Mesenteric fat pad (tissue), 1 donor: ENCODE data around the gene ADGRG1. TPM values are rescaled to one million over a fixed set of nuclear protein-coding genes. Genes with fewer than 3 reads are reported as not detected.

ENCODE experiments used
- DNase-seq: peaks from one replicate; pipeline ENCODE4 v3.0.0-alpha.2; 2020; ENCODE audit warnings: low spot score
- long read RNA-seq: library from polyadenylated mRNA; unstranded; transcript quantifications from one replicate; pipeline ENCODE4 v2.0.0, GENCODE V29; 2020
- total RNA-seq: library from RNA; stranded (reverse); fragmentation: NEBNext Ultra II Directional; extraction: Animal tissue kit (Norgen Biotek cat#: 25700); gene quantifications from one replicate; pipeline ENCODE4 v1.2.1, GENCODE V29; 2021
- donor health status: DM: yes; HTN: yes; CAD: no.

Gene ADGRG1
- total RNA-seq = 96.3 TPM
- long read RNA-seq, full-length matches to known transcripts = 8 of 163 reads
- long read RNA-seq, partial matches to known transcripts = 146 of 163 reads
- long read RNA-seq, other reads (novel, unspliced or antisense) = 9 of 163 reads

GRCh38 chr16:57628008-57628781, at the start of gene ADGRG1:
TSS of gene ADGRG1 (plus strand) at chr16:57628630. CDS start at chr16:57650288, 21,658 bp downstream.
- DNase-seq = no peak

- DNase-seq = peak; percentile 47
Observed at GRCh38 chr16:57579361-57579665, 49.1 kb upstream of the ADGRG1 start.

GRCh38 chr16:57585051-57585687, 43.3 kb upstream of the ADGRG1 start:
- peak; percentile 14 for DNase-seq

GRCh38 chr16:57588831-57589230, 39.6 kb upstream of the ADGRG1 start:
- peak; percentile 14 for DNase-seq

- peak; percentile 26 for DNase-seq
Observed at GRCh38 chr16:57589374-57589773, 39.1 kb upstream of the ADGRG1 start.

- DNase-seq = peak; percentile 12
Observed at GRCh38 chr16:57590654-57591085, 37.8 kb upstream of the ADGRG1 start.

- DNase-seq = peak; percentile 90
Observed at GRCh38 chr16:57591086-57591869, 37.2 kb upstream of the ADGRG1 start.

- no peak for DNase-seq
Observed at GRCh38 chr16:57591870-57592485, 36.5 kb upstream of the ADGRG1 start.

GRCh38 chr16:57592591-57593003, 35.8 kb upstream of the ADGRG1 start:
- peak; percentile 81 for DNase-seq

GRCh38 chr16:57593021-57593420, 35.4 kb upstream of the ADGRG1 start:
- peak; percentile 57 for DNase-seq

GRCh38 chr16:57593990-57594389, 34.4 kb upstream of the ADGRG1 start:
- no peak for DNase-seq

GRCh38 chr16:57594531-57595031, 33.8 kb upstream of the ADGRG1 start:
- DNase-seq = peak; percentile 9

GRCh38 chr16:57596234-57596633, 32.2 kb upstream of the ADGRG1 start:
- peak; percentile 37 for DNase-seq

GRCh38 chr16:57598437-57598836, 30.0 kb upstream of the ADGRG1 start:
- no peak for DNase-seq

GRCh38 chr16:57600048-57600835, 28.2 kb upstream of the ADGRG1 start:
- DNase-seq = peak; percentile 90

- DNase-seq = no peak
Observed at GRCh38 chr16:57600952-57601580, 27.4 kb upstream of the ADGRG1 start.

GRCh38 chr16:57601801-57602478, 26.5 kb upstream of the ADGRG1 start:
- DNase-seq = peak; percentile 28

GRCh38 chr16:57603115-57604024, 25.1 kb upstream of the ADGRG1 start:
- peak; percentile 30 for DNase-seq
